ENCODE results near the gene MED29. TPM values are rescaled to one million over a fixed set of nuclear protein-coding genes. Genes with fewer than 3 reads are reported as not detected.

MED29 gene
- total and polyA plus RNA-seq, 3 donors from 2014 or later: 38.9 to 53.5 (median 46.1) TPM

DNA sequence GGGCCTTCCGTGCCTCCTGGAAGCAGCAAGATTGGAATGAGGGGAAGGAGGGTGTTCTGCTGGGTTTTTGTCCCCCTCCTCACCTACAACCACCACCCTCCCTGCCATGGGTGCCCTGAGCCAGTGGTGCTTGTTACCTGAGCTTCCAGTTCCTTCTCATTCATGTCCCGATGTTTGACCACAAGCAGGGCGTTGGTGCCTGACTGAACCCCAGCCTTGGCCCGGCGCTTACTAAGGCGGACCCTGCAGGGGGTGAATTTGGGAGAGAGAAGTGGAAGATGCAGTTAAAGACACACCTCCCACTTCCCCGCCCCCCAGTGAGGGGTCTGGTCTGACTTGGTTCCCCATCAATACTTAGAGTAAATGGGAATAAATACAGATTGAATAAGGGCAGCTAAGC, 4.6 kb upstream of the MED29 start:
- Histone ChIP-seq H3K9me3 (no peaks in the 10 kb centered on the region), H3K27ac (no peak overlapping the region), H3K4me1 (peaks cover 11% of the 10 kb centered on the region), H3K4me3 (no peak overlapping the region), H3K27me3 (no peaks in the 10 kb centered on the region), H3K36me3 (ENCODE audit: low read depth, missing control alignments) (no peaks in the 10 kb centered on the region)
- intact Hi-C loops (cut with DNase I; ENCODE audit: low total_unique reads): no loop called here
- no peak for DNase-seq
- WGBS, 2 donors: 83 to 86% methylated on average over 7 of the region's 7 CpGs
- TF ChIP-seq, protein P1, sequence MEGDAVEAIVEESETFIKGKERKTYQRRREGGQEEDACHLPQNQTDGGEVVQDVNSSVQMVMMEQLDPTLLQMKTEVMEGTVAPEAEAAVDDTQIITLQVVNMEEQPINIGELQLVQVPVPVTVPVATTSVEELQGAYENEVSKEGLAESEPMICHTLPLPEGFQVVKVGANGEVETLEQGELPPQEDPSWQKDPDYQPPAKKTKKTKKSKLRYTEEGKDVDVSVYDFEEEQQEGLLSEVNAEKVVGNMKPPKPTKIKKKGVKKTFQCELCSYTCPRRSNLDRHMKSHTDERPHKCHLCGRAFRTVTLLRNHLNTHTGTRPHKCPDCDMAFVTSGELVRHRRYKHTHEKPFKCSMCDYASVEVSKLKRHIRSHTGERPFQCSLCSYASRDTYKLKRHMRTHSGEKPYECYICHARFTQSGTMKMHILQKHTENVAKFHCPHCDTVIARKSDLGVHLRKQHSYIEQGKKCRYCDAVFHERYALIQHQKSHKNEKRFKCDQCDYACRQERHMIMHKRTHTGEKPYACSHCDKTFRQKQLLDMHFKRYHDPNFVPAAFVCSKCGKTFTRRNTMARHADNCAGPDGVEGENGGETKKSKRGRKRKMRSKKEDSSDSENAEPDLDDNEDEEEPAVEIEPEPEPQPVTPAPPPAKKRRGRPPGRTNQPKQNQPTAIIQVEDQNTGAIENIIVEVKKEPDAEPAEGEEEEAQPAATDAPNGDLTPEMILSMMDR (IDR thresholded peaks at IDR 0.05): no peak
- no peak for TF ChIP-seq POLR2A (IDR thresholded peaks at IDR 0.05)

DNA sequence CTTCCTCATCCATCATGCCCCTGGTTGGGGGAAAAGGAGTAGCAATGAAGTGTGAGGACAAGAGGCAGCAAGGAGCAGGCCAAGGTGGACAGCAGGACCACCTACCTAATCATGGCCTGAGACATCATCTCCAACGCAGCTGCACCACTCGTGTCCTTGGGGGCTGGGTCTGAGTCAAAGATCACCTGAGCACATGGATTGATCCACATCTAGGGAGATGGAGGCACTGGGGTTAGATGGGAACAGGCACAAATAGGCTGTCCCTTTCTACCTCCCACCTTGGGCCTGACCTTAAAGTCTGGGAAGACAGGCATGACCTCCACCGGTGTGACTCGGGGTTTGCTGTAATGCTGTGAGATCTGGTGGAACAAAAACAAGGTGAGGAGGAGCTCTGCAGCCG, 2.5 kb upstream of the MED29 start:
- no peaks in the 10 kb centered on the region for H3K9me3 ChIP-seq
- 81 to 84% methylated on average over 5 of the region's 5 CpGs for WGBS, 2 donors
- no peak for DNase-seq
- intact Hi-C loops (cut with DNase I; ENCODE audit: low total_unique reads): no loop called here
- no peak overlapping the region for H3K27ac ChIP-seq
- no peak overlapping the region for H3K4me3 ChIP-seq
- H3K36me3 ChIP-seq (ENCODE audit: low read depth, missing control alignments): no peaks in the 10 kb centered on the region
- H3K4me1 ChIP-seq: peaks cover 21% of the 10 kb centered on the region
- TF ChIP-seq POLR2A (IDR thresholded peaks at IDR 0.05): no peak
- TF ChIP-seq, protein P1 (IDR thresholded peaks at IDR 0.05): no peak
- H3K27me3 ChIP-seq: no peaks in the 10 kb centered on the region

DNA sequence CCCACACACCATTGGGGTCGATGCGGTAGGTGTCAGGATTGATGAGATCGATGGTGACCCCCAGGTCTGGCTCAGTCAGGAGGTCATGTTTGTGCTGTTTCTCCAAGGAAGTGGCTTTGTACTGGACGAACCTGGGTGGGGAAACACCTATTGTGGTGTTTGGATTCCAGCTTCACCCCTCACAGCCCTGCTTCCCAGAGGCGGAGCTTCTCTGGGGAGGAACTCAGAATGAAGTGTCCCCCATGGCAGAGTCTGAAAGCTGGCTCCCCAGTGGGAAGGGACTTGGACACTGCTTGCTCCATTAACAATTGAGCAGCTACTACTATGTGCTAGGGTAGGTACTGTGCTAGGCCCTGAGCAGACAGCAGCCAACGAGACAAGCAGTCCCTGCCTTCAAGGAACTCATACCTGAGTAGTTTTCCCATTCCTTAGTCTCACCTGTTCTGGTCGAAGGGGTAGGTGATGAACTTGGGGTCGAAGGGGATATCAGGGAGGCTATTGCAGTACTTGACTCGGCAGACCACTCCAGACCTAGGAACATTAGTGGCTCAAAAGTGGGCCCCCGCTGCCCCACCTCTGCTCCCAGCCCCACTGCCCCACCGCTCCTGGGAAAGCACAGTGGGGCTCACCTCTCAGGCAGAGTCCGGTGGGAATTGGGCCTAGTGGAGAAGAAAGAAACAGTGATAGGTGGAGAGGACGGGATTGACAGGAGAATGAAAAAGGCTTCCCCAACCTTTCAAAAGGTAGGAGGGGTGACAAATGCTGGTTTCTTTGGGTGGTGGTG, 1.4 kb upstream of the MED29 start:
- intact Hi-C loops (cut with DNase I; ENCODE audit: low total_unique reads): no loop called here
- Histone ChIP-seq H3K4me1 (peaks cover 21% of the 10 kb centered on the region), H3K9me3 (no peaks in the 10 kb centered on the region), H3K27me3 (no peaks in the 10 kb centered on the region), H3K4me3 (peak overlapping the region; percentile 89 to 91), H3K27ac (peak overlapping the region; percentile 99 to 100), H3K36me3 (ENCODE audit: low read depth, missing control alignments) (no peaks in the 10 kb centered on the region)
- WGBS, 2 donors: 42 to 48% methylated on average over 12 to 13 of the region's 13 CpGs
- no peak for TF ChIP-seq POLR2A (IDR thresholded peaks at IDR 0.05)
- TF ChIP-seq, protein P1 (IDR thresholded peaks at IDR 0.05): no peak
- DNase-seq: no peak

DNA sequence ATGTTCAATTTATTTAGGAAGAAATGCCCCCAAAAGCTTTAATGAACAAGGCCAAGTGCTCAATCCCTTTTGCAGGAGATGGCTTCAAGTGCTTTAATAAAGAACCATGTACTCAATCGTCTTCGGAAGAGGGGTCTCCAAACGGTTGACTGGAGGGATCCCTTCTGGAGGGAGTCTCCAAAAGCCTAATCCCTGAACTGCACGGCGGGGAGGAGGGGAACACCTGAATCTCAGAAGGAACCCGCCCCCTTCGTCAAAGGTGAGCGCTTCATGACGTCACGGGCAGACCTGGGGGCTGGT, 777 bp upstream of the MED29 start:
- H3K9me3 ChIP-seq: no peaks in the 10 kb centered on the region
- no peaks in the 10 kb centered on the region for H3K36me3 ChIP-seq (ENCODE audit: low read depth, missing control alignments)
- 0 to 2% methylated on average over 10 of the region's 10 CpGs for WGBS, 2 donors
- intact Hi-C loops (cut with DNase I; ENCODE audit: low total_unique reads): no loop called here
- peaks cover 21% of the 10 kb centered on the region for H3K4me1 ChIP-seq
- no peaks in the 10 kb centered on the region for H3K27me3 ChIP-seq
- no peak for TF ChIP-seq POLR2A (IDR thresholded peaks at IDR 0.05)
- TF ChIP-seq, protein P1 (IDR thresholded peaks at IDR 0.05): no peak
- peak; percentile 86 for DNase-seq
- H3K27ac ChIP-seq: peak overlapping the region; percentile 99 to 100
- peak overlapping the region; percentile 89 to 91 for H3K4me3 ChIP-seq

Measured in testis (tissue), 3 donors.